GM12872 (cell line): ENCODE measurements around the gene AFF2.

Experiments used
- TF ChIP-seq, protein P1 (sequence below): IDR thresholded peaks from 3 replicates; pipeline ENCODE4 v1.5.1; 2011; ENCODE audit warnings: low read depth, mild to moderate bottlenecking, low read length, moderate library complexity; ENCODE audit not compliant: insufficient read depth

The AFF2 gene

DNA sequence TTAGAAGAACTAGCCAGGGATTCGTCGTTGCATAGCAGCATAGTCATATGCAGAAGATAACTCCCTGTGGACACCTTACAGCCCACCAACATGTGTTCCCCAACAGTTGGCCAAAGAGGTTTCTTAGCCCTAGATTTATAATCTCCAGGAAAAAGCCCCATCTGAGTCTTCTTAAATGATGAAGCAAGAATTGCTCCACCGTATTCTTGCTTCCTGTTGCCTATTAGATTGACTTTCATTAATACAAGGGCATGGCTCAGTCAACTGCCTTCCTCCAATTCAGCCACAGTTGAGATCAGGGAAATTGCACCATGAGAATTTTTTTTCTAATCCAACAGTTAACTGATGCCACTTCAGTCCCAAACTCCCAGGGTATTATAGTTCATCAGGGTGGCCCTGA, 5.2 kb upstream of the AFF2 start:
- TF ChIP-seq, protein P1, sequence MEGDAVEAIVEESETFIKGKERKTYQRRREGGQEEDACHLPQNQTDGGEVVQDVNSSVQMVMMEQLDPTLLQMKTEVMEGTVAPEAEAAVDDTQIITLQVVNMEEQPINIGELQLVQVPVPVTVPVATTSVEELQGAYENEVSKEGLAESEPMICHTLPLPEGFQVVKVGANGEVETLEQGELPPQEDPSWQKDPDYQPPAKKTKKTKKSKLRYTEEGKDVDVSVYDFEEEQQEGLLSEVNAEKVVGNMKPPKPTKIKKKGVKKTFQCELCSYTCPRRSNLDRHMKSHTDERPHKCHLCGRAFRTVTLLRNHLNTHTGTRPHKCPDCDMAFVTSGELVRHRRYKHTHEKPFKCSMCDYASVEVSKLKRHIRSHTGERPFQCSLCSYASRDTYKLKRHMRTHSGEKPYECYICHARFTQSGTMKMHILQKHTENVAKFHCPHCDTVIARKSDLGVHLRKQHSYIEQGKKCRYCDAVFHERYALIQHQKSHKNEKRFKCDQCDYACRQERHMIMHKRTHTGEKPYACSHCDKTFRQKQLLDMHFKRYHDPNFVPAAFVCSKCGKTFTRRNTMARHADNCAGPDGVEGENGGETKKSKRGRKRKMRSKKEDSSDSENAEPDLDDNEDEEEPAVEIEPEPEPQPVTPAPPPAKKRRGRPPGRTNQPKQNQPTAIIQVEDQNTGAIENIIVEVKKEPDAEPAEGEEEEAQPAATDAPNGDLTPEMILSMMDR: no peak

DNA sequence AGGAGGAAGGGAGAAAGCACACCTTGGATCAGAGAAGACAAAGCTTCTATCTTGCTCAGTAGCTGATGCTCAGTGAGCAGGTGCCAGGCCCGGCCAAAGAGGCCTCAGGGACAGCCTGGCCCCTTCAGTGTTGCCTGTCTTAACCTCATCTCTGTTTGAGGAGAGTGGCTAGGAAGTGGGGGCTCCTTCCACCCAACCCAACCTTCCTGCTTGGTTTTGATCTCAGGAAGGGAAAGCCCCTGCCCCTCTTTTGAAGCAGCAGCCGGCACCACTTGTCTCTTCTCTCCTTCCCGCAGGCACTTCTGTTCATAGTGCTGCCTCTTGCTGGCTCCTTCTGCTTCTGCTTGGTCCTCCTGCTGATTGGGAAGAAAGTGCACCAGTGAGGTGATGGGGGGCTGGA, 2.4 kb upstream of the AFF2 start:
- TF ChIP-seq, protein P1: no peak

DNA sequence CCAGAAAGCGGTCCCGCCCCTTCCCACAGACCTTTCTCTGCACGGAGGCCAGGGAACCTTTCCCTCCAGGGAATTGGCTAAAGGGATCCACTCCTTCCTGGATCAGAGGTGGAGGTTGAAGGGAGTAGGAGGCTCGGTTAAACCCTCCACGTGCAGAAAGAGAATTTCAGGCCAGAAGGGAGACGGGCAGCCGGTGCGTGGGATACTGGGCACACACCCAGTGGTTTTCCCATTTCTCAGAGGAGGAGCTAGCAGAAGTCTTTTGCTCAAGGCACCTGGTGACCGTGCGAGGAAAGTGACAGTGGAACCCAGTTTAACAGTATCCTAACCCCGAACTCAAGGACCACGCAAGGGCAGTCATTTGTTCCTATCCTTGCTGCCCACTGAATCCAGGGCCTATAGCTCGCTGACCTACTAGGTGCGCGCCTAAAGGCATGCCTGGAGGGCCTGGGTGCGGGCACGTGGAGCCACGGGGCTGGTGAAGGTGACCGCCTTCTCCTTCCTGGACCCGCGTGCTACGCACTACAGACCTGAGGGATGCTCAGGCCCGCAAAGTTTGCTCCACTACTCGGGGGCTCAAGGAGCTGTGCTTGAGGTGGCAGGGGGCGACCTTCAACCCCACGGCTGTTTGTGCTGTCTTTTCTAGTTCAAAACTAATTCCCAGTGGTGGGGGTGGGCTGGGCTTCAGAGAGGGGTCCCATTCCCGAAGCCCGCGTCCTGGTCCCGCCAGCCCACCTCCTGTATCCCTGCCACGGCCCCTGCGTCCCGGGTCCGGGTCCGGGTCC, 587 bp upstream of the AFF2 start:
- TF ChIP-seq, protein P1: no peak

DNA sequence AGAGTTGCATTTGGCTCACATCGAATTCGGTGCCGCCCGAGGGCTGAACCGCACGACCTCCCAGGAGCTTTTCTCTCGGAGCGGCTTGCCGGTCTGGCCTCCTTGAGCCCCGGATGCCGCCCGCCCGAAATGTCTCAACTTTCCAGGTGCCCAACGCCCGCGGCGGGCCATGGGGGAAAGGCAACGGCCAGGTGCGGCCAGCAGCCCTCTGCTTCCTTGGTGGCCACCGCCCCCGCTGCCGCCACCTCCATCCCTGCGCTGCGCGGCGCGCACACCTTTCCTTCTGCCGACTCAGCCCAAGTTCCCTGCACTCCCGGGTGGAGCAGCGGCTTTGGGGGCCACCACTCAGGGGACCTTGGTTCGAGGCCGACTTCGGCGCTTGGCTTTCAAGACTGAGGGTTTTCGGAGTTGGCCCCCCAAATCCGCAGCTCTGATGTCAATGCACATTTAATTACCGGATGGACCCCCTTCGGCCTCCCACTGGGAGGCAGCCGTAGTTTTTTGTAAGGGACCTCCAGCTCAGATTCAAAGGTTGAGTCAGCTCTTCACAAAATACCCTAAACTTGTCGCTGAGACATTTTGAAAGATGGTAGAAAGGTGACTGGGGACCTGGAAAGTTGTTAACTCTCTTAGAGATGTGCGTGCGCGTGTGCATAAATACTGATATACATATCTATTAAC, 1.1 kb downstream of the AFF2 start:
- TF ChIP-seq, protein P1: no peak

DNA sequence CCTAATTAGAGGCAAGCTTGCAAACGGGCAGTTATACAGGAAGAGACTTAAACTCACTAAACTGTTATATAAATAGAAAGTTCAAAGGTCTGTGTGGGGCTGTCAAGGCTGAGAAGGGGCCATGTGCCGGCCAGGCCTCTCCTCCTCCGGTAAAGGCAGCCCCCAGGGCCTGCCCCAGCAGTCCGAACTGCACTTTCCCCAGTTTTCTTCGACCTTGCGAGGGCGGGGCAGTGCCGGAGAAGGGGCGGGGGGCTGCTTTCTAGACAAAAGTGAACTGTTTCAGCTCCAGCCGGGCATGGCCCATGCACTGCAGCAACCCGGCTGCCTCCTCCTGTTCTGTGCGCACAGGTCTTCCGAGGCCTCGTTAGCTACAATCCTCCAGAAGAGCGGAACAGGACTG, 4.1 kb downstream of the AFF2 start:
- TF ChIP-seq, protein P1: no peak

DNA sequence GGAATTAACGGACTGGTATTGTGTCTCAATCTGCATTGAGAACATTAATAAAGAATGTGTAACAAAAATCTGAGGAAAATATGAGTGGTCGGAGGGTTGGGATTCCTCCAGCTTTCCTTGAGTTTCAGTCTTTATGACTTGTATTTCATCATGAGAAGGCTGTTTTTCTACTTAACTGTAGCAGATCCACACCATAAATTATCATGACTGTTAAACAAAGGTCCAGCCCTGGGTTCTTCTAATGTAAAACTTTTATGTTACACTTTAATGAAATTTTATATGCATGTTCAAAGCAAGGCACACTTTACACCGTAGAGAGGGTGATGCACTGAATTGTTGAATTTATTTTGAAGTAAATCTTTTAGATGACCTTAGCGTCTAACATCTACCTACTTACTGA, 7.0 kb downstream of the AFF2 start:
- TF ChIP-seq, protein P1: no peak

DNA sequence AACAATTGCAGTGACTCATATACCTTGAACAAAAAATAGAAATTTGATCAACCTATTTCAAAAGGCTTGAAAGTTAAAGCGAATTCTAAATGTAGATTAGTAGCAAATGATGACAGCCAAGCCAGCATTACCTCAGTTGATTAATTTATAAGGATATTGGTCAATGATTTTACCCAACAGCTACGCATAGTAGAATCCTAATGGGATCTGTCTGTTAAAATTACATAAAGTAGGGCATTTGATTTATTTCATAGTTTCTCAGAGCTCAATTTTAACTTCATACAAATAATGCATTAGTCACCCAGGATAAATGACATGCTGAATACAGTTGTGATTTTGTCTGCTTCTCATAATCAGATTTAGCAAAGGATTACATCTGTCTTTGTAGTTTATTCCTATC, 12.0 kb downstream of the AFF2 start:
- TF ChIP-seq, protein P1: no peak
